Measurements from ENCODE around the gene MYDGF.

Gene MYDGF

GRCh38 chr19:4714016-4714415 lies 43.9 kb upstream of the MYDGF start:
- ChIA-PET CTCF (interaction anchor here (0.6 to 1.4 kb wide), 2 partner anchors 50 to 95 kb away, joined by 3 read pairs; no protein-coding TSS in a partner anchor), POLR2A (no interaction called here)
- TF ChIP-seq CTCF (IDR thresholded peaks at IDR 0.05; ENCODE audit: control extremely low read depth, extremely low read depth, low read depth, missing control alignments) = no peak
- no peak for DNase-seq (ENCODE audit: extremely low spot score)

- DNase-seq (ENCODE audit: extremely low spot score) = no peak
- CTCF ChIA-PET = interaction anchor here (1.4 to 3.0 kb wide), 2 partner anchors 8 to 96 kb away, joined by 3 to 13 read pairs; no protein-coding TSS in a partner anchor
- POLR2A ChIA-PET = no interaction called here
- no peak for TF ChIP-seq CTCF (IDR thresholded peaks at IDR 0.05; ENCODE audit: control extremely low read depth, extremely low read depth, low read depth, missing control alignments)
These were observed 43.3 kb upstream of the MYDGF start for GRCh38 chr19:4713384-4713951.

GRCh38 chr19:4712771-4713170 lies 42.6 kb upstream of the MYDGF start:
- ChIA-PET CTCF (interaction anchor here (3.0 kb wide), 1 partner anchor 9 kb away, joined by 13 read pairs; no protein-coding TSS in a partner anchor), POLR2A (no interaction called here)
- DNase-seq (ENCODE audit: extremely low spot score) = no peak
- TF ChIP-seq CTCF (IDR thresholded peaks at IDR 0.05; ENCODE audit: control extremely low read depth, extremely low read depth, low read depth, missing control alignments) = no peak

GRCh38 chr19:4711211-4711610 lies 41.1 kb upstream of the MYDGF start:
- TF ChIP-seq CTCF (IDR thresholded peaks at IDR 0.05; ENCODE audit: control extremely low read depth, extremely low read depth, low read depth, missing control alignments) = no peak
- DNase-seq (ENCODE audit: extremely low spot score) = no peak
- CTCF ChIA-PET = interaction anchor here (1.1 to 3.0 kb wide), 3 partner anchors 11 to 75 kb away, joined by 3 to 13 read pairs (median 3); no protein-coding TSS in a partner anchor
- POLR2A ChIA-PET = no interaction called here

- no peak for TF ChIP-seq CTCF (IDR thresholded peaks at IDR 0.05; ENCODE audit: control extremely low read depth, extremely low read depth, low read depth, missing control alignments)
- ChIA-PET POLR2A (no interaction called here), CTCF (interaction anchor here (1.1 to 1.6 kb wide), 2 partner anchors 14 to 74 kb away, joined by 3 read pairs; no protein-coding TSS in a partner anchor)
- no peak for DNase-seq (ENCODE audit: extremely low spot score)
These were observed 40.1 kb upstream of the MYDGF start for GRCh38 chr19:4710281-4710600.

- no peak for DNase-seq (ENCODE audit: extremely low spot score)
- TF ChIP-seq CTCF (IDR thresholded peaks at IDR 0.05; ENCODE audit: control extremely low read depth, extremely low read depth, low read depth, missing control alignments) = no peak
- POLR2A ChIA-PET = interaction anchor here (0.6 kb wide), 1 partner anchor 103 kb away, joined by 3 read pairs; no protein-coding TSS in a partner anchor
- CTCF ChIA-PET = interaction anchor here (1.1 kb wide), 1 partner anchor 15 kb away, joined by 3 read pairs; no protein-coding TSS in a partner anchor
These were observed 39.5 kb upstream of the MYDGF start for GRCh38 chr19:4709440-4710280.

Measured in GM10248 (cell line).